HTERT RPE-1 (cell line): ENCODE data around the gene KDM2A.
"Not testable (repeated sequence)": the region's sequence is repeated elsewhere in the genome, so short reads cannot be mapped to it uniquely, and the experiment has no call there.

Source experiments
- in situ Hi-C: fragments of 300-500 bp; cut with MboI; formaldehyde crosslinking; loops from 4 replicates; pipeline ENCODE4 v1.14.3; 2020; ENCODE audit warnings: low sequenced_read_pairs

The KDM2A gene

DNA sequence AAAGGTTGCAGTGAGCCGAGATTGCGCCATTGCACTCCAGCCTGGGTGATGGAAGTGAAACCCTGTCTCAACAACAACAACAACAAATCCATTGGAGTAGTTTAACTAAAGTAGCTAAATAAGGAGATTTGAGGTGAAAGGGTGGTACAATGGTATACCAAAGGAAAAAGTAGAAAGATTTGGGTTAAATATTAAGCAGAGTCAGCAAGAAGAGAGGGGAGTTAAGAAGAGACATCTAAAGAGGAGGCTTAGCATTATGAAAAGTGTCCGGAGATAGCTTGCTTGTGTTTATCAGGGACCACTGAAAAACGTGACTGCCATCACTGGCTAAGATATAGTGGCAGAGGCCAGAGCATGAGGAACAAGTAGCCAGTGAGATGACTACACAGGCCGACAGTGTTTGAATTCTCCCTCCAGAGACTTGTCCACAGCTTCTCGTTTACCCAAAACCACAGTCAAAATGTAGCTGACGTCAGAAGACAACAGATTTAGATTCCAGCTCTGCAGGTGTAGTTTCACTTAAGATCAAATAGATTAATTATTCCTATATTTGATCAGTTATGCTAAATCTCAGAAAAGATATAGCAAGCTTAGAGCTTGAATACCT, 114.6 kb downstream of the KDM2A start:
- in situ Hi-C loops, result no loop called here

- in situ Hi-C loops, result not testable (repeated sequence)
Measured at GRCh38 chr11:67234571-67234970, 115.5 kb downstream of the KDM2A start.

GRCh38 chr11:67237574-67237973, 118.5 kb downstream of the KDM2A start:
- in situ Hi-C loops, result no loop called here

GRCh38 chr11:67238894-67239782, 120.1 kb downstream of the KDM2A start:
- in situ Hi-C loops, result no loop called here

- in situ Hi-C loops, result no loop called here
Measured at GRCh38 chr11:67239783-67240575, 120.9 kb downstream of the KDM2A start.

- in situ Hi-C loops, result no loop called here
Measured at GRCh38 chr11:67240576-67241389, 121.7 kb downstream of the KDM2A start.

- in situ Hi-C loops, result no loop called here
Measured at GRCh38 chr11:67242548-67242947, 123.5 kb downstream of the KDM2A start.

- in situ Hi-C loops, result no loop called here
Measured at GRCh38 chr11:67243051-67243450, 124.0 kb downstream of the KDM2A start.

DNA sequence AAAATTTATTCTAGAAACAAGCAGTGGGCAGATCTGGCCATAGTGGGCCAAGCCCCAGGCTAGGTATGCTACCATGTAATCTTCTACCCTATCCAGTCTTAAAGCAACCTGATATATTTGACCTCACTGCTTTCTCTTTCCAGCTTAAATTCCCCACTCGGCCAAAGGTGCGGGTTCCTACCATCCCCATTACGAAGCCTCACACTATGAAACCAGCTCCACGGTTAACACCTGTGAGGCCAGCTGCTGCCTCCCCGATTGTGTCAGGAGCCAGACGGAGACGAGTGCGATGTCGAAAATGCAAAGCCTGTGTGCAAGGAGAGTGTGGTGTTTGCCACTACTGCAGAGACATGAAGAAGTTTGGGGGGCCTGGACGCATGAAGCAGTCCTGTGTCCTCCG, 126.0 kb downstream of the KDM2A start:
- in situ Hi-C loops, result no loop called here

- in situ Hi-C loops, result no loop called here
Measured at GRCh38 chr11:67247946-67248550, 129.0 kb downstream of the KDM2A start.

- in situ Hi-C loops, result no loop called here
Measured at GRCh38 chr11:67248653-67249052, 129.6 kb downstream of the KDM2A start.

DNA sequence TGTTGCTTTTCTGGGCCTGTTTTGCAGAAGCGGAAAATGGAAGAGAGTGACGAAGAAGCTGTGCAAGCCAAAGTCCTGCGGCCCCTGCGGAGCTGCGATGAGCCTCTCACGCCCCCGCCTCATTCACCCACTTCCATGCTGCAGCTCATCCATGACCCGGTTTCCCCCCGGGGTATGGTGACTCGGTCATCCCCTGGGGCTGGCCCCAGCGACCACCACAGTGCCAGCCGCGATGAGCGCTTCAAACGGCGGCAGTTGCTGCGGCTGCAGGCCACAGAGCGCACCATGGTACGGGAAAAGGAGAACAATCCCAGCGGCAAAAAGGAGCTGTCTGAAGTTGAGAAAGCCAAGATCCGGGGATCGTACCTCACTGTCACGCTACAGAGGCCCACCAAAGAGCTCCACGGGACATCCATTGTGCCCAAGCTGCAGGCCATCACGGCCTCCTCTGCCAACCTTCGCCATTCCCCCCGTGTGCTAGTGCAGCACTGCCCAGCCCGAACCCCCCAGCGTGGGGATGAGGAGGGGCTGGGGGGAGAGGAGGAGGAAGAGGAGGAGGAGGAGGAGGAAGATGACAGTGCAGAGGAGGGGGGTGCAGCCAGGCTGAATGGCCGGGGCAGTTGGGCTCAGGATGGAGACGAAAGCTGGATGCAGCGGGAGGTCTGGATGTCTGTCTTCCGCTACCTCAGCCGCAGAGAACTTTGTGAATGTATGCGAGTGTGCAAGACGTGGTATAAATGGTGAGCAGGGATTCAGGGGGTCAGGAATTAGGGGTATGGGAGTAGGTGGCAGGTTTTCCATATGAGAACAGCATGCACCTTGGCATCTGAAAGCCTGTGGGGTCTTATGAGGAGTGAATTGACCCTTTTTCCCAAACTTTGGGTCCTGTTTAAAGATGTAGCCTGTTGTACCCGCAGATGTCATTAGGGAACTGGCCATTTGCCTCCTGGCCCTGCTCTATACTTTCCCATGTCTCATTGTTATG, 131.3 kb downstream of the KDM2A start:
- in situ Hi-C loops, result no loop called here

DNA sequence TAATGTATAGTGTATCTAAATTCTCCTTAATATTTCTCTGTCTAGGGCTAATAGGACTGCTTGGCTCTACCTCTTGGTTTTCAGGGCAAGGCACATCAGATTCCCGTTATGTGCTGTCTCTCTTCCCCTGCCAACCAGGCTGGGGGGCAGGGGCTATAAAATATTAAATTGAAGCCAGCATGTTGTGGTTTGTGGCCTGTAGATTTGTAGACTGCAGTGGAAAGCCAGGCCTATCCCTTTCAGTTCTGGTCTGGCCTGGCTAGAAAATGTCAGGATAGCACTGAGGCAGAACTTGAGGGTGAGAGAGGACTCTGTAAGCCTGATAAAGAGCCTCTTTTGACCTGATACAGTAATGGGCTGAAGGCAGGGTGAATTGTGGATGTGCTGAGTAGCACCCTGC, 132.8 kb downstream of the KDM2A start:
- in situ Hi-C loops, result no loop called here

DNA sequence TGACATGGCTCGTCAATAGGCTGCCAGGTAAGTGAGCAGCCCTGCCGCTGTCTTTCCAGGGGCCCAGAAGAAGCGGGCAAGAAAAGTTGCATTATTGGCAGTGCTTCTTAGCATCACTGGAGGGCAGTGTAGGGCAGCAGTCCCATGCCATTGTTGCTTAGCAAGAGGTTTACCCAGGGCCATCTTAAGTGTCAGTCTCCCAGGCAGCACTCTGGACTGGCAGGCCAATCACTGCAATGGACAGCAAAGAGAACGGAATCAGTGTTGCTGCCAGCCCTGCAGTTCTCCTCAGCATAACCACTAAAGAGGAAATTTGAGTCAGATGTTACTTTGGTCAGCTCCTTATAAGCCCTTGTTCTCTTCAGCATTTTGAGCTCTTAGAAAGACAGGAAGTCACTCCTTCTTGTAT, 133.8 kb downstream of the KDM2A start:
- in situ Hi-C loops, result no loop called here

DNA sequence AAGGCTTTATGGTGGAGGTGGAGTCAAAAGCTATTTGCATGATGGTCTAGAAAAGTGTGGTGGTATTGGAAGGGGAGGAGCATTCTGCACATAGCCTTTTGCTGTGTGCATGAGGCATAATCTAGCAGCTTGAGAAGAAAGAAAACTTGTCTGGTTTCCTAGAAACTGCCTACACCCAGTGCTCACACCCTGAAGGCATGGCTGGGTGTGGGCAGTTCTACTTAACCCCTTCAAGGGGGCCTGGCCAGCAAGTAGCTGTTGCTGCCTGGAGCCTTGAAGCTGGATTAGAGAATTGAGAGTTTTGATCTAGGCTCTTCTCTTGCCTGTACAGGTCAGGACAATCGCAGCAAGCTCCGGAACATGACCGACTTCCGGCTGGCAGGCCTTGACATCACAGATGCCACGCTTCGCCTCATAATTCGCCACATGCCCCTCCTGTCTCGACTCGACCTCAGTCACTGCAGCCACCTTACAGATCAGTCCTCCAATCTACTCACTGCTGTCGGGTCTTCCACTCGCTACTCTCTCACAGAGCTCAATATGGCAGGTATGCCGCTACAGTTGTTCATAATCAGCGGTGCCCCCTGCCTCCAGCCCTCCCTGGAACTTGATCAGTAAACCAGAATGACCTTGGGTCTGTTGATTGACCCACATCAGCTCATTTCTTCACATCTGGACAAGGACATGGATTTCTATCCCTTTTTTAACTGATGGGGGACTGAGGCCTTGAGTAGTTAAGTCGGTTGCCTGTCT, 135.0 kb downstream of the KDM2A start:
- in situ Hi-C loops, result no loop called here

GRCh38 chr11:67254798-67255197, 135.7 kb downstream of the KDM2A start:
- in situ Hi-C loops, result no loop called here

GRCh38 chr11:67255353-67255752, 136.3 kb downstream of the KDM2A start:
- in situ Hi-C loops, result no loop called here

GRCh38 chr11:67255864-67256263, 136.8 kb downstream of the KDM2A start:
- in situ Hi-C loops, result no loop called here
